Eye (tissue), 1 donor: ENCODE measurements around the gene AP1G2.
"Not testable (repeated sequence)": the region's sequence is repeated elsewhere in the genome, so short reads cannot be mapped to it uniquely, and the experiment has no call there.

Experiments used
- DNase-seq: peaks from one replicate; pipeline ENCODE4 v3.0.0-alpha.2; 2015

Gene AP1G2

GRCh38 chr14:23600322-23600707, 32.7 kb upstream of the AP1G2 start:
- DNase-seq, result no peak

- not testable (repeated sequence) for DNase-seq
Observed at GRCh38 chr14:23594191-23594590, 26.6 kb upstream of the AP1G2 start.

GRCh38 chr14:23590198-23590597, 22.6 kb upstream of the AP1G2 start:
- no peak for DNase-seq

- DNase-seq, result no peak
Observed at GRCh38 chr14:23589606-23590005, 22.0 kb upstream of the AP1G2 start.

- DNase-seq, result peak; percentile 95
Observed at GRCh38 chr14:23588884-23589598, 21.4 kb upstream of the AP1G2 start.

GRCh38 chr14:23584527-23585203, 17.1 kb upstream of the AP1G2 start:
- not testable (repeated sequence) for DNase-seq

GRCh38 chr14:23583761-23584526, 16.4 kb upstream of the AP1G2 start:
- DNase-seq, result not testable (repeated sequence)

GRCh38 chr14:23582906-23583760, 15.5 kb upstream of the AP1G2 start:
- DNase-seq, result no peak

GRCh38 chr14:23580948-23581281, 13.3 kb upstream of the AP1G2 start:
- DNase-seq, result no peak

GRCh38 chr14:23580152-23580926, 12.7 kb upstream of the AP1G2 start:
- DNase-seq, result no peak

GRCh38 chr14:23579739-23580138, 12.1 kb upstream of the AP1G2 start:
- DNase-seq, result no peak

GRCh38 chr14:23579311-23579630, 11.7 kb upstream of the AP1G2 start:
- no peak for DNase-seq

GRCh38 chr14:23578560-23579310, 11.1 kb upstream of the AP1G2 start, which contains the start of gene JPH4:
Gene JPH4, minus strand, starts transcription at chr14:23578790. Its CDS starts 1,337 bp downstream, at chr14:23577453.
- DNase-seq, result peak; percentile 83

GRCh38 chr14:23577710-23578392, 10.3 kb upstream of the AP1G2 start:
- peak; percentile 45 for DNase-seq

- DNase-seq, result peak; percentile 74
Observed at GRCh38 chr14:23577004-23577681, 9.6 kb upstream of the AP1G2 start.

- no peak for DNase-seq
Observed at GRCh38 chr14:23573384-23574015, 5.9 kb upstream of the AP1G2 start.

GRCh38 chr14:23572836-23573235, 5.2 kb upstream of the AP1G2 start:
- DNase-seq, result no peak

GRCh38 chr14:23572524-23572828, 4.9 kb upstream of the AP1G2 start:
- DNase-seq, result no peak

GRCh38 chr14:23571701-23572523, 4.3 kb upstream of the AP1G2 start:
- DNase-seq, result no peak
